ENCODE measurements around the gene MED12L. TPM values are rescaled to one million over a fixed set of nuclear protein-coding genes. Genes with fewer than 3 reads are reported as not detected.
"Not testable (repeated sequence)": the region's sequence is repeated elsewhere in the genome, so short reads cannot be mapped to it uniquely, and the experiment has no call there.

The MED12L gene
- polyA plus RNA-seq, 1 of the 3 experiments (the other 2 are of a cell fraction), result 0.03 TPM

DNA sequence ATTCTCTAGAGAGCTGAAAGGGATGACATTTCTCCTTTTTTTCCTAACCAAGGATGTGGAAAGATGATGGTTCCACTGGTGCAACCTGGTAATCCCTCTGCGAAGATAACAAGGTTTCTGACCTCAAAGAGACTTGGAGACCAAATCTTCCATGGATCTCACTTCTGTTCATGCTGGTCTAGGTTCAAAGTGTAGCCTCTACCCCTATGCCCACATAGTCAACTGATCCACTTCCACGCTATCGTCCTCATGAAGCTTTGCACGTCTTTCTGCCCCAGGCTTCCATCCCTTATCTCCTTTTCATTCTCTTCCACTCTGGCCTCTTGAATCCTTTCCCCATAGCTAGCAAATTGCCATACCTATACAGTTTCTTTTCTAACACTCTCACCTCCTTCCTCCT is 8.8 kb upstream of the MED12L start:
- H2AFZ ChIP-seq (ENCODE audit: low read depth), result no peak overlapping the region
- no peaks in the 10 kb centered on the region for H3F3A ChIP-seq (replicated peaks; ENCODE audit: insufficient read depth)
- H4K20me1 ChIP-seq (ENCODE audit: insufficient read depth), result no peaks in the 10 kb centered on the region
- no peak overlapping the region for H3K27ac ChIP-seq (ENCODE audit: low read depth in 2 of 2, low read length in 1 of 2)
- TF ChIP-seq TAF1 (IDR thresholded peaks at IDR 0.05; ENCODE audit: borderline replicate concordance, low read depth, low read length) (no peak), ELF1 (IDR thresholded peaks at IDR 0.05) (no peak), MEF2A (IDR thresholded peaks at IDR 0.05; ENCODE audit: borderline replicate concordance, low read depth) (no peak), USF1 (IDR thresholded peaks at IDR 0.05; ENCODE audit: borderline replicate concordance, low read depth) (no peak), EZH2phosphoT487 (IDR thresholded peaks at IDR 0.05; ENCODE audit: borderline replicate concordance, low read depth) (no peak), IRF3 (IDR thresholded peaks at IDR 0.05; ENCODE audit: low read depth, low read length) (no peak), RCOR1 (IDR thresholded peaks at IDR 0.05; ENCODE audit: low read length) (no peak), RFX5 (IDR thresholded peaks at IDR 0.05; ENCODE audit: low read length) (no peak), CHD2 (IDR thresholded peaks at IDR 0.05; ENCODE audit: low read length, partially characterized antibody) (no peak), EP300 (IDR thresholded peaks at IDR 0.05; ENCODE audit: borderline replicate concordance in 1 of 2, low read depth in 1 of 2, low read length in 1 of 2) (no peak)
- TF ChIP-seq, protein P1, sequence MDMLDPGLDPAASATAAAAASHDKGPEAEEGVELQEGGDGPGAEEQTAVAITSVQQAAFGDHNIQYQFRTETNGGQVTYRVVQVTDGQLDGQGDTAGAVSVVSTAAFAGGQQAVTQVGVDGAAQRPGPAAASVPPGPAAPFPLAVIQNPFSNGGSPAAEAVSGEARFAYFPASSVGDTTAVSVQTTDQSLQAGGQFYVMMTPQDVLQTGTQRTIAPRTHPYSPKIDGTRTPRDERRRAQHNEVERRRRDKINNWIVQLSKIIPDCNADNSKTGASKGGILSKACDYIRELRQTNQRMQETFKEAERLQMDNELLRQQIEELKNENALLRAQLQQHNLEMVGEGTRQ (IDR thresholded peaks at IDR 0.05; ENCODE audit: borderline replicate concordance, low read depth, low read length), result no peak
- H3K4me2 ChIP-seq, result no peak overlapping the region
- POLR2A ChIA-PET, result no interaction called here
- H3K36me3 ChIP-seq (replicated peaks in 1 of 2; ENCODE audit: control insufficient read depth in 1 of 2, insufficient read depth in 2 of 2, low read length in 1 of 2), result no peaks in the 10 kb centered on the region
- H3K9ac ChIP-seq, result no peak overlapping the region
- CTCF ChIA-PET, result interaction anchor here (1.1 to 1.2 kb wide), 2 partner anchors 11 to 20 kb away, joined by 3 to 5 read pairs; no protein-coding TSS in a partner anchor
- 16% methylated on average over 4 of the region's 4 CpGs for WGBS (ENCODE audit: low lambda C conversion rate)
- no peaks in the 10 kb centered on the region for H3K4me1 ChIP-seq (ENCODE audit: control insufficient read depth in 1 of 2, insufficient read depth in 2 of 2, low read depth in 1 of 2, low read length in 1 of 2)
- H3K9me2 ChIP-seq, result no peaks in the 10 kb centered on the region
- DNase-seq, result no peak
- no peak overlapping the region for H3K4me3 ChIP-seq (ENCODE audit: low read depth in 2 of 2, low read length in 1 of 2)
- no peaks in the 10 kb centered on the region for H3K79me2 ChIP-seq (ENCODE audit: insufficient read depth)
- H3K9me3 ChIP-seq, result no peaks in the 10 kb centered on the region
- peaks cover 20% of the 10 kb centered on the region for H3K27me3 ChIP-seq (ENCODE audit: insufficient read depth)

GRCh38 chr3:151081082-151081481 is 4.4 kb upstream of the MED12L start:
- H3K9ac ChIP-seq; H2AFZ ChIP-seq (ENCODE audit: low read depth); POLR2A ChIA-PET; H3K4me3 ChIP-seq (ENCODE audit: low read depth in 2 of 2, low read length in 1 of 2); CTCF ChIA-PET; DNase-seq; H3K9me2 ChIP-seq; H3K27ac ChIP-seq (ENCODE audit: low read depth in 2 of 2, low read length in 1 of 2); H4K20me1 ChIP-seq (ENCODE audit: insufficient read depth); H3F3A ChIP-seq (replicated peaks; ENCODE audit: insufficient read depth); H3K36me3 ChIP-seq (replicated peaks in 1 of 2; ENCODE audit: control insufficient read depth in 1 of 2, insufficient read depth in 2 of 2, low read length in 1 of 2); H3K79me2 ChIP-seq (ENCODE audit: insufficient read depth); H3K9me3 ChIP-seq; H3K4me1 ChIP-seq (ENCODE audit: control insufficient read depth in 1 of 2, insufficient read depth in 2 of 2, low read depth in 1 of 2, low read length in 1 of 2); H3K4me2 ChIP-seq: not testable (repeated sequence)
- peaks cover 57% of the 10 kb centered on the region for H3K27me3 ChIP-seq (ENCODE audit: insufficient read depth)
- WGBS (ENCODE audit: low lambda C conversion rate), result 0% methylated on average over 1 of the region's 1 CpG

Measured in SK-N-SH (cell line).